ENCODE data around the gene MT1X. TPM values are rescaled to one million over a fixed set of nuclear protein-coding genes. Genes with fewer than 3 reads are reported as not detected.

The MT1X gene
- total RNA-seq = 75.1 TPM

DNA sequence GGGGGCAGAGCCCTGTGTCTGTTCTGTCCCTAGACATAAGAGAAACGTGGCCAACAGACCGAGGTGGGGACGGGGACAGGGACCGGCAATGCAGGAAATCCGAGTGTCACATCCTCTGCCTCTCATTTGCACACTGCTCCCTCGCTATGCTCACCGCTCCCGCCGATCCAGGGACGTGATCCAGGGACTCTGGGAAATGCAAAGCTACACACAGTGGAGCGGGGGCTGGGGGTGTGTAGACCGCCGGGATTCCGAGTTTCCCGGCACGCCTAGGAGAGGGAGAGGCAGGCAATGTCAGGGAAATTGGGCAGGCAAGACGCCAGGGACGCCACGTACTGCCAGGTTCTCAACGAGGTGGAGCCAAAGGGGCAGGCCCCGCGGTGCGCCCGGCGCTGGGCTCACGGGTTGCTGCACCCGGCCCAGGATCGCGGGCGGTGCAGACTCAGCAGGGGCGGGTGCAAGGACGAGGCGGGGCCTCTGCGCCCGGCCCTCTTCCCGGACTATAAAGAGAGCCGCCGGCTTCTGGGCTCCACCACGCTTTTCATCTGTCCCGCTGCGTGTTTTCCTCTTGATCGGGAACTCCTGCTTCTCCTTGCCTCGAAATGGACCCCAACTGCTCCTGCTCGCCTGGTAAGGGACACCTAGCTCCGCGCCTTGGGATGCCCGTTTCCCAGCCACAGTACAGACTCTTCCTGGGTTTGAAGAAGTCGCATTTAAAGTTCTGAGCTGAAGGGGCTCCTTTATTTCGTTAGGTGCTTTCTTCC is at the start of gene MT1X:
TSS of gene MT1X (plus strand) at position 532 of the 764 bp plus-strand sequence. CDS start at position 603, 71 bp downstream.
- DNase-seq (ENCODE audit: low spot score) = peak; percentile 92

DNA sequence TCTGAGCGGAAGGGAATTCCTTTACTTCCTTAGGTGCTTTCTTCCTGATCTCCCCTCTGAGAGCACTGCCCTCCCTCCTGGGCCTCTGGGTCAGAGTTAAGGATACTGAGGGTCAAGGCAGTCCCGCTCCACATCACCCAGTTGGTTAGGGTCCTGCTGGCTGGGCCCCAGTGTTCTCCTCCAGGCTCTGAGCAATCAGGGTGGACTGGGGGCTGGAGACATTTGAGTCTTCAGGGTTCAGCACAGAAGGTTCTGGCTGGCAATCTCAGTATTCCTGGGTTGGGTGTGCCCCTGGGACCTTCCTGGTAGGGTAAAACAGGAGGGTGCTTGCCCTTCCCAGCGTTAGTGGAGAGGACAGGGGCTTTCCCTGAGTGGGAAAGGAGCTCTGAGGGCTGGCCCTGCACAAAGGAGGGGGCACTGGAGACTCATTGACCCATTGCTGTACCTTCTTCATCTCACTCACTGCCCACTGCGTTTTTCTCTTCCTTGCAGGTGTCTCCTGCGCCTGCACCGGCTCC is 49.4 kb upstream of the MT1X start:
- no peak for DNase-seq (ENCODE audit: low spot score)

DNA sequence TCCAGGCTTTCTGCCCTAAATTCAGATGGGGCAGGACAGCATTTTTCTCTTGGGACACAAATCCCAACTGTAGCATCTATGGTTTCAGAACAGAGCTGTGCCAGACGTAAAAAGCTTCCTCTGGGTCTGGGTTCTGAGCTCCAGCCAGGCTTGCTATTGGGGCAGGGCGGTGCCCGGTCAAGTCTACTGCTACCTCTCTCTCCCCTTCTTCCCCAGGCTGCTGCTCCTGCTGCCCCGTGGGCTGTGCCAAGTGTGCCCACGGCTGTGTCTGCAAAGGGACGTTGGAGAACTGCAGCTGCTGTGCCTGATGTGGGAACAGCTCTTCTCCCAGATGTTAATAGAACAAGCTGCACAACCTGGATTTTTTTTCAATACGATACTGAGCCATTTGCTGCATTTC is 48.7 kb upstream of the MT1X start:
- DNase-seq (ENCODE audit: low spot score) = no peak

DNA sequence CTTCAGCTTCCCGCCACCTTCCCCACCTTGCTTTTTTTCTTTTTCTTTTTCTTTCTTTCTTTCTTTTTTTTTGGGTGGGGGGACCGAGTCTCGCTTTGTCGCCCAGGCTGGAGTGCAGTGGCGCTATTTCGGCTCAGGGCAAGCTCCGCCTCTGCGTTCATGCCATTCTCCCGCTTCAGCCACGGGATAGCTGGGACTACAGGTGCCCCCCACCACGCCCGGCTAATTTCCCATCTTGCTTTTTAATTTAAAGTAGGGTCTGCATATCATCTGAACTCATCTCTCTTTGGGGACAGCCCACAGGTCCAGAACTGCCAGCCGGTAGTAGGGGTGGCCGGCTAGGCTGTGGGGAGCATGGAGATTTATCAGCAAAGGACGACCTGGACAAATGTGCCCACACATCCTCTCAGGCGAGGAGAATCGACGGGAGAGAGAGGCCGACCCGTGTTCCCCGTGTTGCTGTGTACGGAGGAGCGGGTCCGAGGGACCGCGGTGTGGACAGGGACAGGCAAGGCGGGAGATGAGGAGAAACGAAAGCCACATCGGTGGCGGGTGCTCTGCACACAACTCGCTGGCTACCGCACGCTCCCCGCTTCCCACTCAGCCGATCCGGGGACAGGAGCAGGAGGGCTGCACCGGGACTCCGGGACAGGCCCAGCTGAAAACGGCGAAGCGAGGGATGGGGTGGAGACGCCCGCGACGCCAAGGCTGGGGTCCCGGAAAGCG is 47.4 kb upstream of the MT1X start:
- DNase-seq (ENCODE audit: low spot score) = no peak

DNA sequence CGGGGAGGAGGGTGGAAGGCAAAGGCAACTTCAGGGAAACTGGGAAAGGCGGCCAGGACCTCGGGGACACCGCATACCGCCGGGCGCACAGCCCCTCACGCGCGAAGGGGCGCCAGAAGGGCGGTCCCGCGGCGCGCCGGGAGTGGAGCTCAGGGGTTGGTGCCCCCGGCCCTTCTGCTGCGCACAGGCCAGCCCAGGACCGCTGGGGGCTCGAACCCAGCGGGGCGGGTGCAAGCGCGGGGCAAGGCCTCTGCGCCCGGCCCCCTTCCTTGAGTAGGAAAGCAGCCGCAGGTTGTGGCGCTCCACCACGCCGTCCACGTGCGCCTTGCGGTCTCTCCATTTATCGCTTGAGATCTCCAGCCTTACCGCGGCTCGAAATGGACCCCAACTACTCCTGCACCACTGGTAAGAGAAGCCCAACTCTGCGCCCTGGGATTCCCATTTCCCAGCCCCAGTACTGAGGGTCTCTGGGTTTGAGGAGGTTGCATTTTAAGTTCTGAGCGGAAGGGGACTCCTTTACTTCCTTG is 46.8 kb upstream of the MT1X start:
- no peak for DNase-seq (ENCODE audit: low spot score)

DNA sequence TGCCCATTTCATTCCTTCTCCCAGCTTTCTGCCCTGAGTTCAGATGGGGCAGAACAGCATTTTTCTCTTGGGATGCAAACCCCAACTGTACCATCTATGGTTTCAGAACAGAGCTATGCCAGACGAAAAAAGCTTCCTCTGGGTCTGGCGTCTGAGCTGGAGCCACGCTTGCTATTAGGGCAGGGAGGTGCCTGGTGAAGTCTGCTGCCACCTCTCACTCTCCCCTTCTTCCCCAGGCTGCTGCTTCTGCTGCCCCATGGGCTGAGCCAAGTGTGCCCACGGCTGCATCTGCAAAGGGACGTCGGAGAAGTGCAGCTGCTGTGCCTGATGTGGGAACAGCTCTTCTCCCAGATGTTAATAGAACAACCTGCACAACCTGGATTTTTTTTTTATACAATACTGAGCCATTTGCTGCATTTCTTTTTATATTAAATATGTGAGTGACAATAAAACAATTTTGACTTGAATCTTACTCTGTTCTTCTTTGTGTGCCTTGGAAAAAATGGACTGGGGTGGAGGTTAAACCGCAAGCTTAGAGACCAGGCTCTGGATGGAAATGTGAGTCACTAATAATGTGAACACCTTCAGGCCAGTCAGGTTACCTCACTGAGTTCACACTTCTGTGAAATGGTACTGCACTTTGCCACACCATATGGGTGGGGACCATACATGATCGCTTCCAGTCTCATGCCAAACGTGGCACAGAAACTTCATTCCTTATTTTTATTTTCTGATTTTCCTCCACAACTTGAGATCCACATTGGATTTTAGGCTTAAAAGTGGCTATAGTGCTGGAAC is 45.5 kb upstream of the MT1X start:
- DNase-seq (ENCODE audit: low spot score) = no peak

DNA sequence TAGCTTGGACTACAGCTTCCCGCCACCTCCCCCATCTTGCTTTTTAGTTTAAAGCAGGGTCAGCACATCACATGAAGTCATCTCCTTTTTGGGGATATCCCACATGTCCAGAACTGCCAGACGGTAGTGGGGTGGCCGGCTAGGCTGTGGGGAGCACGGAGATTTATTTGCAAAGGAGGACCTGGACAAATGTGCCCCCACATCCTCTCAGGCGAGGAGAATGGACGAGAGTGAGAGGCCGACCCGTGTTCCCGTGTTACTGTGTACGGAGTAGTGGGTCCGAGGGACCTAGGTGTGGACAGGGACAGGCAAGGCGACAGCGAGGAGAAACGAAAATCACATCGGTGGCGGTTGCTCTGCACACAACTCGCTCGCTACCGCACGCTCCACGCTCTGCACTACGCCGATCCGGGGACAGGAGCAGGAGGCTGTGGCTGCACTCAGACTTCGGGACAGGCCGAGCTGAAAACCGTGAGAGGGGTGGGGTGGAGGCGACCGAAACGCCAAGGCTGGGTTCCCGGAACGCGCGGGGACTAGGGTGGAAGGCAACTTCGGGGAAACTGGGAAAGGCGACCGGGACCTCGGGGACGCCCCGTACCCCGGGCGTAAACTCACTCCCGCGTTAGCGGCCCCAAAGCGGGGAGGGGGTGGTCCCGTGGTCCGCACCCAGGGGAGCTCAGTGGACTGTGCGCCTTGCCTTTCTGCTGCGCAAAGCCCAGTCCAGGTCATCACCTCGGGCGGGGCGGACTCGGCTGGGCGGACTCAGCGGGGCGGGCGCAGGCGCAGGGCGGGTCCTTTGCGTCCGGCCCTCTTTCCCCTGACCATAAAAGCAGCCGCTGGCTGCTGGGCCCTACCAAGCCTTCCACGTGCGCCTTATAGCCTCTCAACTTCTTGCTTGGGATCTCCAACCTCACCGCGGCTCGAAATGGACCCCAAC is 44.2 kb upstream of the MT1X start, which contains the start of gene MT1A:
TSS of gene MT1A (plus strand) at position 853 of the 937 bp plus-strand sequence. CDS start at position 926, 73 bp downstream.
- peak; percentile 64 for DNase-seq (ENCODE audit: low spot score)

DNA sequence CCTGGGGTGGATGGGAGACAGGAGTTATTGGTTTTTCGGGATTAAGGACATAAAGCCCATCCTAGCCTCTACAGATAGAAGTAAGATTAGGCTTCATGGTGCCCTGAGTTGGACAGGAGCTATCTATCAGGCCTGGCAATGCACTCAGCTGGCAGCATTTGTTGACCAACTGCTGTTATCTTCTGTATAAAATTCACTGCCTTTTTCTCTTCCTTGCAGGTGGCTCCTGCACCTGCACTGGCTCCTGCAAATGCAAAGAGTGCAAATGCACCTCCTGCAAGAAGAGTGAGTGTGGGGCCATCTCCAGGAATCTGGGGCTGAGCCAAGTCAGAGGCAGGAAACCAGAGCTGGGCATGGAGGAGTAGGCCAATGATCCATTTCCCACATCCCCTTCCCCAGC is 43.2 kb upstream of the MT1X start:
- no peak for DNase-seq (ENCODE audit: low spot score)

DNA sequence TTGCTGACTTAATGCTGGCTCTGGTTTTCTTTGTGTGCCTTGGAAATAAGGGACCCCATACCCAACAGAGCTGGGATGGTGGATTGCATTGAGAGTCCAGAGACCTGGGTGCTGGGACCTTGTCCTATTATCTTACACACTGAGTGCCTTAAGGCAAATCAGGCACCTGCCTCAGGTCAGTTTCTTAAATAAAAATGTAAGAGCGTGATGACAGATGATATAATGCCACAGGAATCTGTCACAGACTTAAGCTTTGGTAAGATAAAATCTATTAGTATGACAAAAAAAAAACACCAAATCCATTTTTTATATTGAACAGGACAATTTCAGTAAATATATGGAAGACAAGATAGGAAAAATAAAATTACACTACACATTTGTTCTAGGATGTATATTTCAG is 42.2 kb upstream of the MT1X start:
- DNase-seq (ENCODE audit: low spot score) = no peak

DNA sequence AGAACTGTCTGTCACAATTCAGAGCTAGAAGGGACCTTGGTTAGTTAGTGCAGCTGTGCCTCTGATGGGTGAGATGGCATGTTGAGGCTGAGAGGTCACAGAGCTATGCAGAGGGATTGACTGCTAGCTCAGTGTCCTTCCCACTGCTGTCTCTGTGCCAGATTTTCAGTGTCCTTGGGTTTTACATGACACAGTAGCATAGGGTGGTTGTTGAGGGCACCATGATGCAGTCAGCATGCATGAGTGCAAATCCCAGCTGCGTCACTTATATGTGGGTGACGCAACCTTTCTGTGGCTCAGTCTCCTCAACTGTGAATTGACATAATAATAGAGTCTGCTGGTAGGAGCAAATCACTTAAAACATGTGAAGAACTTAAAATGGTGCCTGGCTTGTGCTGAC is 41.1 kb upstream of the MT1X start:
- no peak for DNase-seq (ENCODE audit: low spot score)

DNA sequence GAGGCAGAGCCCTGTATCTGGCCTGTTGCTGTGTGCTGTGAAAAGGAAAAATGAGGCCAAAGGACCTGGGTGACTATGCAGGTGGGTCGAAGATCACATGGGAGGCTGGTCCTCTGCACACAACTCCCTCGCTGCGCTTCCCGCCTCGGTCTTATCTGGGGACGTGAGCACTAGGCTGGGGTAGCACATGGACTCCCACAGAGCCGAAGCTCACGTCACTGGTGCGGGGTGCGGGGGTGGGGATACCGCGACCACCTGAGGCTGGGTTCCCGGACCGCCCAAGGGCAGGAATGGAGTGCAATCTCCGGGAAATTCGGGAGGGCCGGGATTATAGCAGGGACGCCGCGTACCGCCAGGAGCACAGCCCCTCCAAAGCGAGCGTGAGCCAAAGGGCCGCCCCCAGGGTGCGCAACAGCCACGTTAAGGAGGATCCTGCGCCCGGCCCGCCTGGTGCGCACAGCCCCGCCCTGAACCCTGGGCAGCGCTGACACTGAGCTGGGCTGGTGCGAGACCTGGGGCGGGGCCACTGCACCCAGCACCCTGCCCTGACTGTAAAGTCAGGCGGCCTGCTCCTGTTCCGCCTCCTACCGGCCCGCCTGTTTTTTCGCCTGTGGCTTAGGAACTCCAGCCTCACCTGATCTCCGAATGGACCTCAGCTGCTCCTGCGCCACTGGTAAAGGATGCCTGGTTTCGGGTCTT is 39.0 kb upstream of the MT1X start:
- peak; percentile 69 for DNase-seq (ENCODE audit: low spot score)

DNA sequence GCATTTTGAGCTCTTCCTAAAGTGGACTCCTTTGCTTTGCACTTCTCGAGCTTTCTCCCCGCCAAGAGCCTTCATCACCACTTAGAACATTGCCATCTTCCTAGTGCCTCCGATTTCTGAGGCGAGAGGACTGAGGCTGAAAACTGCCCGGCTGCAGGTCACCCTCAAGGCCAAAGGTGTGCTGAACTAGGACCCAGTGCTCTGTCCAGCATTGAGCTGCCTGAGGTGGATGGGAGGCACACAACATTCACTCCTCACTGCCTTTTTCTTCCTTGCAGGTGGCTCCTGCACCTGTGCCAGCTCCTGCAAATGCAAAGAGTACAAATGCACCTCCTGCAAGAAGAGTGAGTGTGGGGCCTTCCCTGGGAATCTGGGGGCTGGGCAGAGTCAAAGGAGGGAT is 38.4 kb upstream of the MT1X start:
- DNase-seq (ENCODE audit: low spot score) = no peak

DNA sequence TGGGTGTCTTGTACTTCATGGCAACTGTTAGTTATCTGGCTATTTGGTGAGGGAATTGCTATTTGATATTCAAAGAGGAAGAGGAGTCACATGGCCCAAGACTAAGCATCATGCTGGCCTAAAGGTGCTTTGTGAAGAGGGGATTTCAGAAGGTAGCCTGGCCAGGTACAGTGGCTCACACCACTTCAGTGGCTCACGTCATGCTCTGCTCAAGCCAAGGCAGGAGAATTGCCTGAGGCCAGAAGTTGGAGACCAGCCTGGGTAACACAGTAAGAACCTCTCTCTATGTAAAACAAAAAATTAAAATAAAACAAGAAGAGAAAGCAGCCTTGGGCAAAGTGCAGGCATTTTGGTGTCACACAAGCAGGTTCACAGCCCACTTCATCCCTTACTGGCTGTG is 37.0 kb upstream of the MT1X start:
- DNase-seq (ENCODE audit: low spot score) = no peak

DNA sequence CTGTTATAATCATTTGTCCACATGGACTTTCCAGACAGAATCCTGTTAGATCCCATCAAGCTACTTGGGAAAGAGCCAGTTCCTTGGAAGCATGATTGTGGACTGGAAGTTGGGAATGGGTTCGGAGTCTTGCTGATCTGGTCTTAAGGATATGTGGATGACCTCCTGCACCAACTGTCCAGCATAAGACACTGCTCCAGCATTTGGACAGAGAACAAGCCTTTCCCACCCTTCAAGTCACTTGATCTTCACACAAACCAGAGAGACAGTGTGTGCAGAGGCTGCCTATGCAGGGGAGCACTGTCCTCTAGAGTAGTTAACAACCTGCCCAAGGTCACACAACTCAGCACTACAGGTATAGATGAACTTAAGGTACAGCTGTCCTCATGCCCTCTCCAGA is 36.4 kb upstream of the MT1X start:
- DNase-seq (ENCODE audit: low spot score) = no peak

DNA sequence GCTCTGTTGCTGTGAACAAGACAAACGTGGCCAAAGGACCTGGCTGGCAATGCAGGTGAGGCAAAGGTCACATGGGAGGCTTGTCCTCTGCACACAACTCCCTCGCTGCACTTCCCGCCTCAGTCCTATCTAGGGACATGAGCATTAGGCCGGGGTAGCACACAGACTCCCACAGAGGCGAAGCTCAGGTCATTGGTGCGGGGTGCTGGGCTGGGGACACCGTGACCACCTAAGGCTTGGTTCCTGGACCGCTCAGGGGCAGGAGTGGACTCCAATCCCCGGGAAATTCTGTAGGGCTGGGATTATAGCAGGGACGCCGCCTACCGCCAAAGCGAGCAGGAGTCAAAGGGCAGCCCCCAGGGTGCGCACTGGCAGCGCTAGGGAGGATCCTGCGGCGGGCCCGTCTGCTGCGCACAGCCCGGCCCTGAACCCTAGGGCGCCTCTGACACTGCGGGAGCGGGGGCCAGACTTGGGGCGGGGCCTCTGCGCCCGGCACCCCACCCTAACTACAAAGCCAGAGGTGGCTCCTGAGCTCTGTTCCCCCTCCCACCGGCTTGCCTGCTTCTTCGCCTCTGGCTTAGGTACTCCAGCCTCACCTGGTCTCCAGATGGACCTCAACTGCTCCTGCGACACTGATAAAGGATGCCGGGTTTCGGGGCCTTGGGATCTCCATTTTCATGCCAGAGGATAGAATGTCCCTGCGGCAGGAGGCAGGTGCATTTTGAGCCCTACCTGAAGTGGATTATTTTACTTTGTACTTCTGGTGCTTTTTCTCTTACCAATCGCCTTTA is 34.4 kb upstream of the MT1X start:
- DNase-seq (ENCODE audit: low spot score) = no peak

DNA sequence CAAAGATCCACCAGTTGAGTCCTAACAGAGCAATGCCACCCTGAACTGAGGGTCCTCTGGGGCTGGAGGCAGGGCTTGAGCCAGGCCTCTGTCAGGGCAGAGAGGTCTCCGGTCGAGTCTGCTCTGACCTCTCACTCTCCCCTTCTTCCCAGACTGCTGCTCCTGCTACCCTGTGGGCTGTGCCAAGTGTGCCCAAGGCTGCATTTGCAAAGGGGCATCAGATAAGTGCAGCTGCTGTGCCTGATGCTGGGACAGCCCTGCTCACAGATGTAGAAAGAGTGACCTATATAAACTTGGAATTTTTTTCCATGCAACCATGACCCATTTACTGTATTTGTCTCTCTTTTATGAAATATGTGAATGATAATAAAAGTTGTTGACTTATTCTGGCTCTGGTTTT is 33.0 kb upstream of the MT1X start:
- no peak for DNase-seq (ENCODE audit: low spot score)

DNA sequence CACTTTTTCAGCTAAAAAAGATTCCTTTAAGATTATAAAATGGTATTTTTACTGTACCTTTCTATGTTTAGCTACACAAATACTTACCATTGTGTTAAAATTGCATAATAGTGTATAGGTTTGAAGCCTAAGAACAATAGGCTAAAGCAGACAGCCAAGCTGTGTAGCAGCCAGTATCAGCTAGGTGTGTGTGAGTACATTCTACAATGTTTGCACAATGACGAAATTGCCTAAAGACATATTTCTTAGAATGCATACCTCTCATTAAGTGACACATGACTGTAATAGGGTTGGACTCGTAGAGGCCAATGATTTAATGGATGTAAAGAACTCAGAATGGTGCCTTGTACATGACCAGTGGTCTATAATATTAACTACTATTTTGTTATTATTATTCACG is 32.5 kb upstream of the MT1X start:
- DNase-seq (ENCODE audit: low spot score) = no peak

DNA sequence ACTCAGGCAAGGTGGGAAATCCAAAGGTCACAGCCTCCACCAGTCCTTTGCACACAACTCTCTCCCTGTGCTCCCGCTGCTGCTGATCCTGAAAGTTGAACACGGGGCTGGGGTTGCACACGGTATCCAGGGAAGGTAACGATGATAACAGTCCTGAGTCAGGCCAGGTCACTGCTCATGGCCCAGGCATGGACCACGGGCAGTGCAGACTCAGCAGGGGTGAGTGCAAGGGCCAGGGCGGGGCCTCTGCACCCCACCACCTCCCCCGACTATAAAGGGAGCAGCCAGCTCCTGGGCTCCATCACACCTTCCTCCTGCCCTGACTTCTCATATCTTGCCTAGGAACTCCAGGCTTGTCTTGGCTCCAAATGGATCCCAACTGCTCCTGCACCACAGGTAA is 30.7 kb upstream of the MT1X start, which contains the start of gene MT1B:
TSS of gene MT1B (plus strand) at position 301 of the 400 bp plus-strand sequence. CDS start at position 369, 68 bp downstream.
- DNase-seq (ENCODE audit: low spot score) = no peak

DNA sequence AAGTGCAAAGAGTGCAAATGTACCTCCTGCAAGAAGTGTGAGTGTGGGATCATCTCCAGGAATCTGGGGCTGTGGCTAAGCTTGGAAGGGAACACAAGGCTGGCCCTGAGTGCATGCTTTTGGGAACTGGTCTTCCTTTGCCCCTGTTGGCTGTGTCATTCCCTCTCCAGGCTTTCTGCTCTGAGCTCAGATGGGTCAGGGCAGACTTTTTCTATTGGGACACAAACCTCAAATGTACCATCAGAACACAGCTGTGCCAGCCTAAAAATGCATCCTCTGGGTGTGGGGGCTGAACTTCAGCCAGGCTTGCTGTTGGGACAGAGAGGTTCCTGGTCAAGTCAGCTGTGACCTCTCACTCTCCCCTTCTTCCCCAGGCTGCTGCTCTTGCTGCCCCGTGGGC is 29.7 kb upstream of the MT1X start:
- no peak for DNase-seq (ENCODE audit: low spot score)
